Hindlimb muscle (tissue), 1 donor: ENCODE data around the gene LBHD1. TPM values are rescaled to one million over a fixed set of nuclear protein-coding genes. Genes with fewer than 3 reads are reported as not detected.

Experiments used
- DNase-seq: peaks from one replicate; pipeline ENCODE4 v3.0.0-alpha.2; 2013
- polyA plus RNA-seq: library from polyadenylated mRNA; unstranded; fragments of 120-200 nt; gene quantifications from one replicate; pipeline ENCODE4 v1.2.1, GENCODE V29; 2013; ENCODE audit not compliant: insufficient read length

Gene LBHD1
- polyA plus RNA-seq, 1 donor: 7.1 TPM

GRCh38 chr11:62613291-62613778, 58.7 kb downstream of the LBHD1 start:
- no peak for DNase-seq

Other genes with a start within 250 kb of the LBHD1 start
- gene AHNAK, start 125.5 kb downstream of the LBHD1 start, polyA plus RNA-seq: 359 TPM
- 3,451 TPM for gene EEF1G, start 98.4 kb downstream of the LBHD1 start, polyA plus RNA-seq
- gene TUT1, start 80.7 kb downstream of the LBHD1 start, polyA plus RNA-seq: 16.9 TPM
- gene MTA2, start 70.4 kb downstream of the LBHD1 start, polyA plus RNA-seq: 42.0 TPM
- 20.7 TPM for gene EML3, start 59.5 kb downstream of the LBHD1 start, polyA plus RNA-seq
- 0.90 TPM for gene ROM1, start 59.0 kb downstream of the LBHD1 start, polyA plus RNA-seq
- gene B3GAT3, start 50.3 kb downstream of the LBHD1 start, polyA plus RNA-seq: 21.4 TPM
- 161 TPM for gene GANAB, start 25.7 kb downstream of the LBHD1 start, polyA plus RNA-seq
- 13.3 TPM for gene INTS5, start 19.0 kb downstream of the LBHD1 start, polyA plus RNA-seq
- 31.3 TPM for gene C11orf98, start 7.1 kb downstream of the LBHD1 start, polyA plus RNA-seq
- gene CSKMT, start 7.0 kb downstream of the LBHD1 start, polyA plus RNA-seq: 3.3 TPM
- 5.8 TPM for gene UQCC3, start 594 bp downstream of the LBHD1 start, polyA plus RNA-seq
- 143 TPM for gene UBXN1, start 6.8 kb upstream of the LBHD1 start, polyA plus RNA-seq
- 14.2 TPM for gene LRRN4CL, start 17.3 kb upstream of the LBHD1 start, polyA plus RNA-seq
- gene BSCL2, start 35.2 kb upstream of the LBHD1 start, polyA plus RNA-seq: 20.8 TPM
- gene GNG3, start 35.4 kb upstream of the LBHD1 start, polyA plus RNA-seq: 0.61 TPM
- 43.6 TPM for gene HNRNPUL2, start 55.2 kb upstream of the LBHD1 start, polyA plus RNA-seq
- gene TTC9C, start 56.2 kb upstream of the LBHD1 start, polyA plus RNA-seq: 28.3 TPM
- gene ZBTB3, start 81.9 kb upstream of the LBHD1 start, polyA plus RNA-seq: 4.0 TPM
- 83.5 TPM for gene POLR2G, start 89.3 kb upstream of the LBHD1 start, polyA plus RNA-seq
- gene TAF6L, start 99.1 kb upstream of the LBHD1 start, polyA plus RNA-seq: 20.3 TPM
- 29.2 TPM for gene TMEM179B, start 115.1 kb upstream of the LBHD1 start, polyA plus RNA-seq
- gene TMEM223, start 119.7 kb upstream of the LBHD1 start, polyA plus RNA-seq: 16.7 TPM
- gene NXF1, start 133.2 kb upstream of the LBHD1 start, polyA plus RNA-seq: 75.4 TPM
- 31.7 TPM for gene STX5, start 159.8 kb upstream of the LBHD1 start, polyA plus RNA-seq
- gene TEX54, start 160.6 kb upstream of the LBHD1 start, polyA plus RNA-seq: not detected
- 37.2 TPM for gene WDR74, start 167.3 kb upstream of the LBHD1 start, polyA plus RNA-seq
- 43.3 TPM for gene SLC3A2, start 208.6 kb upstream of the LBHD1 start, polyA plus RNA-seq
- gene CHRM1, start 249.1 kb upstream of the LBHD1 start, polyA plus RNA-seq: not detected